Measurements from ENCODE around the gene PRKG1.

The PRKG1 gene

GRCh38 chr10:52064084-52064845, 990.0 kb downstream of the PRKG1 start:
- no peak for DNase-seq (ENCODE audit: low spot score)

GRCh38 chr10:52066383-52066782, 992.1 kb downstream of the PRKG1 start:
- no peak for DNase-seq (ENCODE audit: low spot score)

GRCh38 chr10:52068485-52068884, 994.2 kb downstream of the PRKG1 start:
- DNase-seq (ENCODE audit: low spot score) = no peak

- no peak for DNase-seq (ENCODE audit: low spot score)
Observed at GRCh38 chr10:52071814-52072213, 997.5 kb downstream of the PRKG1 start.

GRCh38 chr10:52074505-52075026, 1000.3 kb downstream of the PRKG1 start:
- no peak for DNase-seq (ENCODE audit: low spot score)

GRCh38 chr10:52077814-52078213, 1003.5 kb downstream of the PRKG1 start:
- no peak for DNase-seq (ENCODE audit: low spot score)

- DNase-seq (ENCODE audit: low spot score) = no peak
Observed at GRCh38 chr10:52078397-52078937, 1004.2 kb downstream of the PRKG1 start.

GRCh38 chr10:52082307-52082706, 1008.0 kb downstream of the PRKG1 start:
- DNase-seq (ENCODE audit: low spot score) = no peak

- DNase-seq (ENCODE audit: low spot score) = no peak
Observed at GRCh38 chr10:52083422-52083821, 1009.1 kb downstream of the PRKG1 start.

- no peak for DNase-seq (ENCODE audit: low spot score)
Observed at GRCh38 chr10:52092390-52092789, 1018.1 kb downstream of the PRKG1 start.

GRCh38 chr10:52098130-52098529, 1023.8 kb downstream of the PRKG1 start:
- no peak for DNase-seq (ENCODE audit: low spot score)

GRCh38 chr10:52099026-52099600, 1024.8 kb downstream of the PRKG1 start:
- DNase-seq (ENCODE audit: low spot score) = no peak

- DNase-seq (ENCODE audit: low spot score) = no peak
Observed at GRCh38 chr10:52100011-52100547, 1025.8 kb downstream of the PRKG1 start.

- no peak for DNase-seq (ENCODE audit: low spot score)
Observed at GRCh38 chr10:52105301-52105700, 1031.0 kb downstream of the PRKG1 start.

GRCh38 chr10:52106011-52106410, 1031.7 kb downstream of the PRKG1 start:
- DNase-seq (ENCODE audit: low spot score) = no peak

GRCh38 chr10:52106899-52107298, 1032.6 kb downstream of the PRKG1 start:
- no peak for DNase-seq (ENCODE audit: low spot score)

GRCh38 chr10:52108236-52108635, 1033.9 kb downstream of the PRKG1 start:
- no peak for DNase-seq (ENCODE audit: low spot score)

- DNase-seq (ENCODE audit: low spot score) = no peak
Observed at GRCh38 chr10:52110576-52110975, 1036.3 kb downstream of the PRKG1 start.

- DNase-seq (ENCODE audit: low spot score) = no peak
Observed at GRCh38 chr10:52111101-52111891, 1037.0 kb downstream of the PRKG1 start.

- DNase-seq (ENCODE audit: low spot score) = no peak
Observed at GRCh38 chr10:52115823-52116222, 1041.5 kb downstream of the PRKG1 start.

GRCh38 chr10:52119507-52119906, 1045.2 kb downstream of the PRKG1 start:
- DNase-seq (ENCODE audit: low spot score) = no peak

- no peak for DNase-seq (ENCODE audit: low spot score)
Observed at GRCh38 chr10:52121688-52122087, 1047.4 kb downstream of the PRKG1 start.

Data from ecto neural progenitor cell (in vitro differentiated cells).